PC-3 (cell line): ENCODE results near the gene ZNF771. TPM values are rescaled to one million over a fixed set of nuclear protein-coding genes. Genes with fewer than 3 reads are reported as not detected.
A peak's percentile ranks its signal among the peaks of the same experiment; 100 is the strongest.

Experiments used
- ATAC-seq: fragments of 200-7000 bp; cut with Tn5 transposase; 2 replicates; pipeline ENCODE4 v1.9.1; 2020; ENCODE audit warnings: mild to moderate bottlenecking, moderate library complexity
- BruUV-seq: library from RNA; stranded (reverse); fragments of 400-500 nt; replicated peaks from 2 replicates; lab custom pipeline; 2021; lab: Mats Ljungman, UMichigan
- CTCF ChIA-PET: fragments of 300-600 bp; sonication (Branson Sonifier 250); formaldehyde crosslinking; loops from one replicate; lab custom pipeline; 2022; ENCODE audit warnings: antibody characterized with exemption; lab: Charles Lee
- POLR2A ChIA-PET: fragments of 300-600 bp; sonication (Branson Sonifier 250); formaldehyde crosslinking; loops from one replicate; lab custom pipeline; 2022; ENCODE audit warnings: antibody characterized with exemption; ENCODE audit not compliant: unreplicated experiment; lab: Charles Lee
- DNase-seq: peaks from one replicate; pipeline ENCODE4 v3.0.0-alpha.2; 2015
- H2AFZ ChIP-seq: fragments of 300-600 bp; sonication (generic); 2 replicates; pipeline ENCODE4 v1.6.0; 2016; ENCODE audit warnings: antibody characterized with exemption, low read length
- H3F3A ChIP-seq: fragments of 300-600 bp; sonication (generic); one replicate; pipeline ENCODE4 v1.6.0; 2017; ENCODE audit warnings: antibody characterized with exemption, low read length, control low read depth, mild to moderate bottlenecking; ENCODE audit not compliant: unreplicated experiment
- H3K27ac ChIP-seq: fragments of 300-600 bp; sonication (generic); 2 replicates; pipeline ENCODE4 v1.5.1; 2016; ENCODE audit warnings: mild to moderate bottlenecking, low read length
- H3K27me3 ChIP-seq: fragments of 300-600 bp; sonication (generic); 2 replicates; pipeline ENCODE4 v1.6.1; 2016; ENCODE audit warnings: low read length, mixed read lengths
- H3K36me3 ChIP-seq: fragments of 300-600 bp; sonication (generic); 2 replicates; pipeline ENCODE4 v1.6.1; 2016; ENCODE audit warnings: low read depth, mixed run types, low read length, mixed read lengths
- H3K4me1 ChIP-seq: fragments of 300-600 bp; sonication (generic); 2 replicates; pipeline ENCODE4 v1.5.1; 2016; ENCODE audit warnings: low read length; ENCODE audit not compliant: insufficient read depth
- H3K4me2 ChIP-seq: fragments of 300-600 bp; sonication (generic); 2 replicates; pipeline ENCODE4 v1.6.0; 2016; ENCODE audit warnings: low read length
- H3K4me3 ChIP-seq: fragments of 300-600 bp; sonication (generic); 2 replicates; pipeline ENCODE4 v1.5.1; 2016; ENCODE audit warnings: mild to moderate bottlenecking, low read length, mixed read lengths
- H3K79me2 ChIP-seq: fragments of 300-600 bp; sonication (generic); 2 replicates; pipeline ENCODE4 v1.6.1; 2017; ENCODE audit warnings: low read length, mixed read lengths
- H3K9ac ChIP-seq: fragments of 300-600 bp; sonication (generic); 2 replicates; pipeline ENCODE4 v1.6.0; 2016; ENCODE audit warnings: mild to moderate bottlenecking, low read length
- H3K9me2 ChIP-seq: fragments of 300-600 bp; sonication (generic); replicated peaks from 2 replicates; pipeline ENCODE4 v1.6.1; 2016; ENCODE audit warnings: mixed run types, low read length, mixed read lengths
- H3K9me3 ChIP-seq: fragments of 300-600 bp; sonication (generic); 2 replicates; pipeline ENCODE4 v1.6.1; 2016; ENCODE audit warnings: low read length, mixed read lengths
- H4K20me1 ChIP-seq: fragments of 300-600 bp; sonication (generic); 2 replicates; pipeline ENCODE4 v1.6.1; 2016; ENCODE audit warnings: low read length, mixed read lengths
- CTCF ChIP-seq: fragments of 300-600 bp; sonication (generic); conservative IDR thresholded peaks from 2 replicates; pipeline ENCODE4 v1.5.1; 2017; ENCODE audit warnings: antibody characterized with exemption, low read depth, mild to moderate bottlenecking, low read length
- EZH2 ChIP-seq: fragments of 300-600 bp; sonication (generic); IDR thresholded peaks from one replicate; pipeline ENCODE4 v1.6.1; 2017; ENCODE audit warnings: antibody characterized with exemption, mild to moderate bottlenecking, low read length; ENCODE audit not compliant: unreplicated experiment
- EZH2phosphoT487 ChIP-seq: fragments of 300-600 bp; sonication (generic); IDR thresholded peaks from 2 replicates; pipeline ENCODE4 v1.6.1; 2018; ENCODE audit warnings: mild to moderate bottlenecking, antibody characterized with exemption, low read length, borderline replicate concordance
- intact Hi-C: fragments of 100-400 bp; cut with micrococcal nuclease; formaldehyde crosslinking; loops from 2 replicates; pipeline ENCODE4 v1.9.0; 2023
- total RNA-seq: library from RNA; depleted of rRNA; stranded (reverse); fragments of >200 nt; gene quantifications from 2 replicates; pipeline ENCODE4 v1.2.3, GENCODE V29; 2014

The ZNF771 gene
- total RNA-seq, 1 experiment from 2014 or later = 3.6 TPM

GRCh38 chr16:30375864-30376263 is 31.5 kb upstream of the ZNF771 start:
- Histone ChIP-seq H3K9me3 (no peaks in the 10 kb centered on the region), H3K4me3 (no peak overlapping the region), H3K4me2 (no peak overlapping the region), H3K27ac (no peak overlapping the region), H3K27me3 (no peaks in the 10 kb centered on the region), H3K9ac (no peak overlapping the region), H3K36me3 (no peaks in the 10 kb centered on the region), H2AFZ (no peak overlapping the region), H3K4me1 (peaks cover 11% of the 10 kb centered on the region; the same call in 1 of the 2 replicates), H4K20me1 (no peaks in the 10 kb centered on the region), H3F3A (no peaks in the 10 kb centered on the region), H3K9me2 (no peaks in the 10 kb centered on the region), H3K79me2 (no peaks in the 10 kb centered on the region)
- ChIA-PET POLR2A (interaction anchor here (0.7 kb wide), 1 partner anchor 742 kb away, joined by 5 read pairs; the partner anchor contains the start of gene KAT8), CTCF (no interaction called here)
- TF ChIP-seq CTCF (no peak), EZH2phosphoT487 (no peak), EZH2 (no peak)
- no peak for DNase-seq
- intact Hi-C loops = no loop called here
- ATAC-seq = no peak
- no TSS peak for BruUV-seq

GRCh38 chr16:30376461-30376902 is 30.9 kb upstream of the ZNF771 start:
- CTCF ChIA-PET = no interaction called here
- no peak overlapping the region for H3K4me2 ChIP-seq
- intact Hi-C loops = no loop called here
- no peak overlapping the region for H3K27ac ChIP-seq
- no peak overlapping the region for H2AFZ ChIP-seq
- no peaks in the 10 kb centered on the region for H3K27me3 ChIP-seq
- H3K79me2 ChIP-seq = no peaks in the 10 kb centered on the region
- no peak overlapping the region for H3K4me3 ChIP-seq
- ATAC-seq = no peak
- no peak for DNase-seq
- POLR2A ChIA-PET = interaction anchor here (0.7 kb wide), 1 partner anchor 741 kb away, joined by 5 read pairs; the partner anchor contains the start of gene KAT8
- H3F3A ChIP-seq = no peaks in the 10 kb centered on the region
- no TSS peak for BruUV-seq
- H3K9me2 ChIP-seq = no peaks in the 10 kb centered on the region
- H3K9me3 ChIP-seq = no peaks in the 10 kb centered on the region
- H3K36me3 ChIP-seq = no peaks in the 10 kb centered on the region
- TF ChIP-seq EZH2phosphoT487 (no peak), CTCF (no peak), EZH2 (no peak)
- H3K9ac ChIP-seq = no peak overlapping the region
- no peaks in the 10 kb centered on the region for H4K20me1 ChIP-seq
- peaks cover 7% of the 10 kb centered on the region; the same call in 1 of the 2 replicates for H3K4me1 ChIP-seq

- H3K9me2 ChIP-seq = no peaks in the 10 kb centered on the region
- no peaks in the 10 kb centered on the region for H3K27me3 ChIP-seq
- intact Hi-C loops = no loop called here
- TF ChIP-seq EZH2 (no peak), CTCF (no peak)
- ChIA-PET POLR2A (no interaction called here), CTCF (no interaction called here)
- no TSS peak for BruUV-seq
- peak overlapping the region; percentile 86 for H3K4me3 ChIP-seq
- no peaks in the 10 kb centered on the region for H4K20me1 ChIP-seq
- peak overlapping the region; percentile 98; the same call in 1 of the 2 replicates for H2AFZ ChIP-seq
- H3K79me2 ChIP-seq = no peaks in the 10 kb centered on the region
- H3K27ac ChIP-seq = peak overlapping the region; percentile 93
- H3K4me2 ChIP-seq = peak overlapping the region; percentile 100
- no peak for ATAC-seq
- peak overlapping the region; percentile 91 for H3K9ac ChIP-seq
- H3K4me1 ChIP-seq = peaks cover 5% of the 10 kb centered on the region; the same call in 1 of the 2 replicates
- H3K36me3 ChIP-seq = no peaks in the 10 kb centered on the region
- no peaks in the 10 kb centered on the region for H3K9me3 ChIP-seq
- no peak for DNase-seq
- no peaks in the 10 kb centered on the region for H3F3A ChIP-seq
Observed at GRCh38 chr16:30377050-30377811, 30.2 kb upstream of the ZNF771 start.
